NCI-H2107 treated with DMSO at 0.1 percent for 48 hours (cell line): ENCODE measurements around the gene CFAP52.
"Not testable (repeated sequence)": the region's sequence is repeated elsewhere in the genome, so short reads cannot be mapped to it uniquely, and the experiment has no call there.

ENCODE experiments used
- DNase-seq: peaks from one replicate; lab custom pipeline; 2025; ENCODE audit not compliant: unreplicated experiment; lab: John Stamatoyannopoulos, UW

CFAP52 gene

GRCh38 chr17:9568957-9569588 lies 7.4 kb upstream of the CFAP52 start:
- DNase-seq = no peak

- DNase-seq = no peak
These were observed 5.2 kb upstream of the CFAP52 start for GRCh38 chr17:9571201-9571600.

GRCh38 chr17:9575381-9576101 lies 901 bp upstream of the CFAP52 start, which contains the start of gene STX8:
Gene STX8 (minus strand): TSS chr17:9575820. CDS start chr17:9575808, 12 bp downstream.
- no peak for DNase-seq

GRCh38 chr17:9577373-9577709 lies 899 bp downstream of the CFAP52 start:
- no peak for DNase-seq

GRCh38 chr17:9587969-9588656 lies 11.7 kb downstream of the CFAP52 start:
- no peak for DNase-seq

GRCh38 chr17:9594065-9594464 lies 17.6 kb downstream of the CFAP52 start:
- no peak for DNase-seq

GRCh38 chr17:9597638-9598037 lies 21.2 kb downstream of the CFAP52 start:
- not testable (repeated sequence) for DNase-seq

- DNase-seq = no peak
These were observed 22.2 kb downstream of the CFAP52 start for GRCh38 chr17:9598661-9599060.

- not testable (repeated sequence) for DNase-seq
These were observed 28.1 kb downstream of the CFAP52 start for GRCh38 chr17:9604583-9604982.

GRCh38 chr17:9606453-9606852 lies 30.0 kb downstream of the CFAP52 start:
- no peak for DNase-seq

- DNase-seq = not testable (repeated sequence)
These were observed 30.6 kb downstream of the CFAP52 start for GRCh38 chr17:9607058-9607457.

- no peak for DNase-seq
These were observed 35.1 kb downstream of the CFAP52 start for GRCh38 chr17:9611557-9611956.

GRCh38 chr17:9612006-9612405 lies 35.6 kb downstream of the CFAP52 start:
- DNase-seq = no peak

GRCh38 chr17:9615486-9615885 lies 39.0 kb downstream of the CFAP52 start:
- DNase-seq = no peak

GRCh38 chr17:9622961-9623360 lies 46.5 kb downstream of the CFAP52 start:
- DNase-seq = no peak

GRCh38 chr17:9628509-9628908 lies 52.1 kb downstream of the CFAP52 start:
- DNase-seq = no peak

- no peak for DNase-seq
These were observed 56.3 kb downstream of the CFAP52 start for GRCh38 chr17:9632741-9633140.

- no peak for DNase-seq
These were observed 58.9 kb downstream of the CFAP52 start for GRCh38 chr17:9635340-9635739.

GRCh38 chr17:9636501-9636900 lies 60.1 kb downstream of the CFAP52 start:
- DNase-seq = no peak

GRCh38 chr17:9640388-9640787 lies 63.9 kb downstream of the CFAP52 start:
- DNase-seq = not testable (repeated sequence)

- no peak for DNase-seq
These were observed 67.2 kb downstream of the CFAP52 start for GRCh38 chr17:9643611-9644010.
